IMR-90 (cell line): ENCODE measurements around the gene CLEC4G.

Source experiments
- CEBPB ChIP-seq: IDR thresholded peaks from 2 replicates; pipeline ENCODE4 v1.6.1; 2012; ENCODE audit warnings: low read depth, low read length, improper control_type of control experiment
- MXI1 ChIP-seq: IDR thresholded peaks from 2 replicates; pipeline ENCODE4 v1.6.1; 2012; ENCODE audit warnings: low read depth, mild to moderate bottlenecking, low read length, moderate library complexity, borderline replicate concordance
- NFE2L2 ChIP-seq: fragments of 150-350 bp; IDR thresholded peaks from 2 replicates; pipeline ENCODE4 v1.6.1; 2016; ENCODE audit warnings: low read depth, mild to moderate bottlenecking, low read length
- POLR2A ChIP-seq: IDR thresholded peaks from 2 replicates; pipeline ENCODE4 v1.6.1; 2012; ENCODE audit warnings: mild to moderate bottlenecking, low read depth, low read length
- RCOR1 ChIP-seq: IDR thresholded peaks from 2 replicates; pipeline ENCODE4 v1.6.1; 2012; ENCODE audit warnings: mild to moderate bottlenecking, low read length, improper control_type of control experiment; ENCODE audit not compliant: insufficient replicate concordance
- RFX5 ChIP-seq: IDR thresholded peaks from 2 replicates; pipeline ENCODE4 v1.8.0; 2012; ENCODE audit warnings: low read depth, mild to moderate bottlenecking, low read length, moderate library complexity
- SMC3 ChIP-seq: fragments of 150-350 bp; IDR thresholded peaks from 2 replicates; pipeline ENCODE4 v1.6.1; 2016; ENCODE audit warnings: low read depth, mild to moderate bottlenecking, antibody characterized with exemption, low read length, moderate library complexity
- TF ChIP-seq, protein P1 (sequence below): conservative IDR thresholded peaks from 2 replicates; pipeline ENCODE4 v1.5.1; 2012; ENCODE audit warnings: mild to moderate bottlenecking, low read depth, low read length, improper control_type of control experiment
- TF ChIP-seq, protein P2 (sequence below): fragments of 150-350 bp; IDR thresholded peaks from 2 replicates; pipeline ENCODE4 v1.6.1; 2017; ENCODE audit warnings: mild to moderate bottlenecking, antibody characterized with exemption, low read length, low read depth

DNA sequence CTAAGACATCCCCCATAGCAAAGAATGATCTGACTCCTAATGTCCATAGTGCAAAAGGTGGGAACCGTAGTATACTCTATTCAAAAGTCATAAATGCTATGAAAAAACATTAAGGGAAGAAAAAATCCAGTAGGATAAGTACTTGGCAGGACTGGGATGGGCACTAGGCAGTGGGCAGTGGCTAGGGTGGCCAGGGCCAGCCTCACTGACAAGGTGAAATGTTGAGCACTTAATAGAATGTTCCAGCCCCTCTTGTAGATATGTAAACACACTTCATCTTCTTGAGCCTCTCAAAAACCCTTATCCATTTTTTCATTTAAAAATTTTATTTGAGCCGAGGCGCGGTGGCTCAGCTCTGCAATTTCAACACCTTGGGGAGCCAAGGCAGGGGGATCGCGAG lies 1.5 kb upstream of the CLEC4G start:
- TF ChIP-seq, protein P1, sequence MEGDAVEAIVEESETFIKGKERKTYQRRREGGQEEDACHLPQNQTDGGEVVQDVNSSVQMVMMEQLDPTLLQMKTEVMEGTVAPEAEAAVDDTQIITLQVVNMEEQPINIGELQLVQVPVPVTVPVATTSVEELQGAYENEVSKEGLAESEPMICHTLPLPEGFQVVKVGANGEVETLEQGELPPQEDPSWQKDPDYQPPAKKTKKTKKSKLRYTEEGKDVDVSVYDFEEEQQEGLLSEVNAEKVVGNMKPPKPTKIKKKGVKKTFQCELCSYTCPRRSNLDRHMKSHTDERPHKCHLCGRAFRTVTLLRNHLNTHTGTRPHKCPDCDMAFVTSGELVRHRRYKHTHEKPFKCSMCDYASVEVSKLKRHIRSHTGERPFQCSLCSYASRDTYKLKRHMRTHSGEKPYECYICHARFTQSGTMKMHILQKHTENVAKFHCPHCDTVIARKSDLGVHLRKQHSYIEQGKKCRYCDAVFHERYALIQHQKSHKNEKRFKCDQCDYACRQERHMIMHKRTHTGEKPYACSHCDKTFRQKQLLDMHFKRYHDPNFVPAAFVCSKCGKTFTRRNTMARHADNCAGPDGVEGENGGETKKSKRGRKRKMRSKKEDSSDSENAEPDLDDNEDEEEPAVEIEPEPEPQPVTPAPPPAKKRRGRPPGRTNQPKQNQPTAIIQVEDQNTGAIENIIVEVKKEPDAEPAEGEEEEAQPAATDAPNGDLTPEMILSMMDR, result no peak
- no peak for TF ChIP-seq POLR2A
- TF ChIP-seq RFX5, result no peak
- TF ChIP-seq SMC3, result no peak
- no peak for TF ChIP-seq RCOR1
- TF ChIP-seq CEBPB, result no peak
- TF ChIP-seq, protein P2, sequence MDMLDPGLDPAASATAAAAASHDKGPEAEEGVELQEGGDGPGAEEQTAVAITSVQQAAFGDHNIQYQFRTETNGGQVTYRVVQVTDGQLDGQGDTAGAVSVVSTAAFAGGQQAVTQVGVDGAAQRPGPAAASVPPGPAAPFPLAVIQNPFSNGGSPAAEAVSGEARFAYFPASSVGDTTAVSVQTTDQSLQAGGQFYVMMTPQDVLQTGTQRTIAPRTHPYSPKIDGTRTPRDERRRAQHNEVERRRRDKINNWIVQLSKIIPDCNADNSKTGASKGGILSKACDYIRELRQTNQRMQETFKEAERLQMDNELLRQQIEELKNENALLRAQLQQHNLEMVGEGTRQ, result no peak
- TF ChIP-seq MXI1, result no peak
- TF ChIP-seq NFE2L2, result no peak
